Neural crest cell (in vitro differentiated cells): ENCODE data around the gene FZR1. TPM values are rescaled to one million over a fixed set of nuclear protein-coding genes. Genes with fewer than 3 reads are reported as not detected.

Experiments
- DNase-seq: peaks from one replicate; pipeline ENCODE4 v3.0.0; 2021; ENCODE audit warnings: low read depth, mixed read lengths, low spot score
- H3K27ac Mint-ChIP-seq: one replicate; pipeline ENCODE4 v1.8.0; 2021; ENCODE audit warnings: mild to moderate bottlenecking, mixed read lengths; ENCODE audit not compliant: unreplicated experiment
- H3K27me3 Mint-ChIP-seq: 2 replicates; pipeline ENCODE4 v1.8.0; 2021; ENCODE audit warnings: low read depth, mild to moderate bottlenecking, mixed read lengths
- H3K36me3 Mint-ChIP-seq: 2 replicates; pipeline ENCODE4 v1.8.0; 2021; ENCODE audit warnings: low read depth, mild to moderate bottlenecking, mixed read lengths
- H3K4me1 Mint-ChIP-seq: 2 replicates; pipeline ENCODE4 v1.8.0; 2021; ENCODE audit warnings: mixed read lengths
- H3K4me3 Mint-ChIP-seq: one replicate; pipeline ENCODE4 v1.8.0; 2021; ENCODE audit warnings: mild to moderate bottlenecking, mixed read lengths
- H3K9me3 Mint-ChIP-seq: 2 replicates; pipeline ENCODE4 v1.8.0; 2021; ENCODE audit warnings: mixed read lengths
- CTCF ChIP-seq: fragments of 200-600 bp; sonication (generic); conservative IDR thresholded peaks from 2 replicates; pipeline ENCODE4 v1.5.0; 2021; ENCODE audit warnings: antibody characterized with exemption, mild to moderate bottlenecking
- total RNA-seq: library from RNA; stranded (reverse); gene quantifications from 2 replicates; pipeline ENCODE4 v1.2.1, GENCODE V29; 2021

FZR1 gene
- total RNA-seq, 1 donor from 2014 or later: 67.8 TPM

GRCh38 chr19:3550947-3551791 lies 45.1 kb downstream of the FZR1 start:
- H3K27ac Mint-ChIP-seq: no peak overlapping the region

GRCh38 chr19:3551792-3552095 lies 45.6 kb downstream of the FZR1 start:
- H3K36me3 Mint-ChIP-seq: no peaks in the 10 kb centered on the region
- no peak for DNase-seq
- H3K9me3 Mint-ChIP-seq: no peaks in the 10 kb centered on the region
- no peak for TF ChIP-seq CTCF
- H3K4me3 Mint-ChIP-seq: peak overlapping the region; percentile 41
- peaks cover 18% of the 10 kb centered on the region for H3K4me1 Mint-ChIP-seq
- H3K27ac Mint-ChIP-seq: no peak overlapping the region
- no peaks in the 10 kb centered on the region for H3K27me3 Mint-ChIP-seq

More at GRCh38 chr19:3550947-3551791, 45.1 kb downstream of the FZR1 start:
- H3K36me3 Mint-ChIP-seq: no peaks in the 10 kb centered on the region
- peaks cover 13% of the 10 kb centered on the region for H3K4me1 Mint-ChIP-seq
- H3K4me3 Mint-ChIP-seq: peak overlapping the region; percentile 41
- no peaks in the 10 kb centered on the region for H3K9me3 Mint-ChIP-seq
- TF ChIP-seq CTCF: no peak
- H3K27me3 Mint-ChIP-seq: no peaks in the 10 kb centered on the region
- DNase-seq: no peak

- Mint-ChIP-seq H3K36me3 (no peaks in the 10 kb centered on the region), H3K4me3 (peak overlapping the region; percentile 64)
Observed at GRCh38 chr19:3554254-3555083, 48.4 kb downstream of the FZR1 start.

GRCh38 chr19:3555653-3556422 lies 49.7 kb downstream of the FZR1 start:
- Mint-ChIP-seq H3K36me3 (no peaks in the 10 kb centered on the region), H3K4me1 (peaks cover 25% of the 10 kb centered on the region), H3K27me3 (peaks cover 2% of the 10 kb centered on the region), H3K4me3 (peak overlapping the region; percentile 93), H3K9me3 (no peaks in the 10 kb centered on the region), H3K27ac (no peak overlapping the region)
- no peak for TF ChIP-seq CTCF
- no peak for DNase-seq

More at GRCh38 chr19:3554254-3555083, 48.4 kb downstream of the FZR1 start:
- no peak for DNase-seq
- Mint-ChIP-seq H3K27ac (peak overlapping the region; percentile 62), H3K9me3 (no peaks in the 10 kb centered on the region), H3K27me3 (peaks cover 2% of the 10 kb centered on the region), H3K4me1 (peaks cover 25% of the 10 kb centered on the region)
- TF ChIP-seq CTCF: no peak

GRCh38 chr19:3556423-3556977 lies 50.4 kb downstream of the FZR1 start:
- TF ChIP-seq CTCF: no peak
- no peak for DNase-seq
- peak overlapping the region; percentile 71 for H3K27ac Mint-ChIP-seq

More at GRCh38 chr19:3556423-3556977, 50.4 kb downstream of the FZR1 start:
- H3K27me3 Mint-ChIP-seq: peaks cover 2% of the 10 kb centered on the region
- peaks cover 25% of the 10 kb centered on the region for H3K4me1 Mint-ChIP-seq
- no peaks in the 10 kb centered on the region for H3K36me3 Mint-ChIP-seq
- H3K9me3 Mint-ChIP-seq: no peaks in the 10 kb centered on the region
- H3K4me3 Mint-ChIP-seq: peak overlapping the region; percentile 93
